MCF 10A (cell line): ENCODE measurements around the gene CFD. TPM values are rescaled to one million over a fixed set of nuclear protein-coding genes. Genes with fewer than 3 reads are reported as not detected.

Source experiments
- BruUV-seq: library from RNA; stranded (reverse); fragments of 400-500 nt; replicated peaks from 2 replicates; lab custom pipeline; 2021; lab: Mats Ljungman, UMichigan
- CTCF ChIA-PET: fragments of 300-600 bp; sonication (Branson Sonifier 250); formaldehyde crosslinking; extraction: SDS; loops from one replicate; lab custom pipeline; 2021; ENCODE audit warnings: antibody characterized with exemption, inconsistent platforms; lab: Yijun Ruan, JAX
- POLR2A ChIA-PET: fragments of 300-600, 350-650 bp; sonication (Branson Sonifier 250); formaldehyde crosslinking; extraction: SDS; loops from one replicate; lab custom pipeline; 2020; ENCODE audit warnings: antibody characterized with exemption, inconsistent platforms; lab: Yijun Ruan, JAX
- DNase-seq: peaks from one replicate; pipeline ENCODE4 v3.0.0-alpha.2; 2018; ENCODE audit not compliant: unreplicated experiment
- H3K27ac Mint-ChIP-seq: one replicate; pipeline ENCODE4 v1.8.0; 2022; ENCODE audit warnings: mild to moderate bottlenecking, low read depth, mixed read lengths; ENCODE audit not compliant: unreplicated experiment
- H3K27me3 Mint-ChIP-seq: one replicate; pipeline ENCODE4 v1.8.0; 2022; ENCODE audit warnings: mixed read lengths; ENCODE audit not compliant: insufficient read depth, unreplicated experiment
- H3K36me3 Mint-ChIP-seq: one replicate; pipeline ENCODE4 v1.8.0; 2022; ENCODE audit warnings: mild to moderate bottlenecking, moderate library complexity, mixed read lengths; ENCODE audit not compliant: insufficient read depth, unreplicated experiment
- H3K4me1 Mint-ChIP-seq: one replicate; pipeline ENCODE4 v1.8.0; 2022; ENCODE audit warnings: mixed read lengths; ENCODE audit not compliant: insufficient read depth, unreplicated experiment
- H3K4me3 Mint-ChIP-seq: one replicate; pipeline ENCODE4 v1.8.0; 2022; ENCODE audit warnings: mild to moderate bottlenecking, moderate library complexity, mixed read lengths; ENCODE audit not compliant: unreplicated experiment
- H3K9me3 Mint-ChIP-seq: one replicate; pipeline ENCODE4 v1.8.0; 2022; ENCODE audit warnings: mixed read lengths; ENCODE audit not compliant: unreplicated experiment
- CTCF ChIP-seq: fragments of 200-600 bp; IDR thresholded peaks from one replicate; pipeline ENCODE4 v1.8.0; 2022; ENCODE audit warnings: antibody characterized with exemption, mild to moderate bottlenecking; ENCODE audit not compliant: unreplicated experiment
- intact Hi-C: fragments of 100-400 bp; cut with micrococcal nuclease; formaldehyde crosslinking; loops from 2 replicates; pipeline ENCODE4 v1.14.1; 2022
- total RNA-seq: library from RNA; stranded (reverse); gene quantifications from 2 replicates; pipeline ENCODE4 v1.2.3, GENCODE V29; 2022

The CFD gene
- total RNA-seq, 1 experiment from 2014 or later: 1.1 TPM

GRCh38 chr19:843180-843835 lies 16.2 kb upstream of the CFD start:
- Mint-ChIP-seq H3K9me3 (peaks cover 7% of the 10 kb centered on the region), H3K27ac (no peak overlapping the region), H3K36me3 (no peaks in the 10 kb centered on the region), H3K4me1 (peaks cover 12% of the 10 kb centered on the region), H3K27me3 (peaks cover 23% of the 10 kb centered on the region), H3K4me3 (peak overlapping the region; percentile 59)
- POLR2A ChIA-PET: interaction anchor here (0.7 kb wide), 1 partner anchor 25 kb away, joined by 3 read pairs; no protein-coding TSS in a partner anchor
- no TSS peak for BruUV-seq
- CTCF ChIA-PET: interaction anchor here (0.6 to 0.8 kb wide), 3 partner anchors 50 to 115 kb away, joined by 3 to 4 read pairs (median 3); partner anchors contain the start of genes MED16 and RNU6-9
- TF ChIP-seq CTCF: no peak
- peak; percentile 33 for DNase-seq
- intact Hi-C loops: no loop called here

GRCh38 chr19:843836-844545 lies 15.5 kb upstream of the CFD start:
- Mint-ChIP-seq H3K36me3 (no peaks in the 10 kb centered on the region), H3K9me3 (peaks cover 7% of the 10 kb centered on the region), H3K4me1 (peaks cover 12% of the 10 kb centered on the region), H3K27me3 (peaks cover 23% of the 10 kb centered on the region), H3K4me3 (peak overlapping the region; percentile 59), H3K27ac (no peak overlapping the region)
- no peak for DNase-seq
- ChIA-PET CTCF (no interaction called here), POLR2A (interaction anchor here (0.7 kb wide), 1 partner anchor 25 kb away, joined by 3 read pairs; no protein-coding TSS in a partner anchor)
- BruUV-seq: no TSS peak
- intact Hi-C loops: no loop called here
- no peak for TF ChIP-seq CTCF

GRCh38 chr19:844546-844971 lies 14.9 kb upstream of the CFD start:
- Mint-ChIP-seq H3K27me3 (peaks cover 23% of the 10 kb centered on the region), H3K4me1 (peaks cover 12% of the 10 kb centered on the region), H3K4me3 (peak overlapping the region; percentile 59), H3K9me3 (peaks cover 7% of the 10 kb centered on the region), H3K36me3 (no peaks in the 10 kb centered on the region), H3K27ac (no peak overlapping the region)
- no TSS peak for BruUV-seq
- intact Hi-C loops: no loop called here
- TF ChIP-seq CTCF: no peak
- ChIA-PET CTCF (interaction anchor here (0.7 kb wide), 1 partner anchor 35 kb away, joined by 3 read pairs; no protein-coding TSS in a partner anchor), POLR2A (interaction anchor here (1.3 kb wide), 1 partner anchor 140 kb away, joined by 4 read pairs; the partner anchor contains the start of gene WDR18)
- DNase-seq: peak; percentile 51
